Activated T-cell treated with anti-CD3 and anti-CD28 coated beads for 1 hour (primary cell): Measurements from ENCODE around the gene PCDHB15.

Experiments used
- DNase-seq: peaks from one replicate; pipeline ENCODE4 v3.0.0-alpha.2; 2020; ENCODE audit warnings: low read depth

PCDHB15 gene

DNA sequence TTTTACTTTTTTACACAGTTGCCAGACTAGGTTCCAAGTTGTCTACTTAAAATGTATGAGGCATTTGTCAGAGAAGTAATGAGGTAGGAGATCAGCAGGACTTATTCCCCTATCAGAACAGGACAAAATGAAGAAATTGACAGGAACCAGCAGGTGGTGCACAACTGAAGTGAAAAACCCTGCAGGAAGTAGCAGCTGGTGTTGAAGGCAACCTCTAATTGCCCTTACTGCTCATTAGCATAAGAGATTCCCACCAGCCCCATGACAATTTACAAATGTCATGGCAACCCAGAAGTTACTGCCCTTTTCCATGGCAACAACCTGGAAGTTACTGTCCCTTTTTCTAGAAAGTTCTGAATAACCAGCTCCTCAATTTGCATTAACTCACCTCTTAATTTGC lies 5.4 kb downstream of the PCDHB15 start:
- DNase-seq = no peak

DNA sequence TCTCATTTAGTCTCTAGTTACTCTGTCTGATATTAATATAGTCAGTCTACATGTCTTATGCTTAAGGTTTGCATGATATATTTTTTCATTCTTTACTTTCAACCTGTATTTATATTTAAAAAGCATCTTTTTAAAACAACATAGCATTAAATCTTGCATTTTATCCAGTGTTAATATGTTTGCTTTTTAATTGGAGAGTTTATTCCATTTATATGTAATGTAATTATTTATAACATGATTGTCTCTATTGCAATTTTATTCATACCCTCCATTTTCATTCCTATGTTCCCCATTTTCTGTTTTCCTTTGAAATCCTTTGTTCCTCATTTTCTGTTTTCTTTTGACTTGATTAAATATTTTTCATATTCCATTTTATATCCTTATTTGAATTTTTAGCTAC lies 13.3 kb downstream of the PCDHB15 start:
- no peak for DNase-seq

DNA sequence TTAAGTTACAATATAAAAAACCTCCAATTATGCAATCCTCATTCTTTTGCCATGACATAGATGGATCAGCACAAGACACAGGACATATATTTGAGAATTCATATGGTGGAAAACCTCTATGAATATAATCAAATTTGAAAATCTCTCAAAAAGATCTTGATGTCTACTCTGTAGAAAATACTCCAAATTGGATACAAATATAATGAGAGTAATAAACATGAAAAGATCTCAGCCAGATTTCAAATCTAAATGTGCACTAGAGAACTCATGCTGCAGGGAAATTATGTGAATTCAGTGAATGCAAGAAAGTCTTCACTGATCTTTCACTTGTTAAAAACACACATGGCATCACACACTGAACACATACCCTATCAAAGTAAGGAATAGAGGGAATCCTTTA lies 13.8 kb downstream of the PCDHB15 start:
- DNase-seq = no peak

DNA sequence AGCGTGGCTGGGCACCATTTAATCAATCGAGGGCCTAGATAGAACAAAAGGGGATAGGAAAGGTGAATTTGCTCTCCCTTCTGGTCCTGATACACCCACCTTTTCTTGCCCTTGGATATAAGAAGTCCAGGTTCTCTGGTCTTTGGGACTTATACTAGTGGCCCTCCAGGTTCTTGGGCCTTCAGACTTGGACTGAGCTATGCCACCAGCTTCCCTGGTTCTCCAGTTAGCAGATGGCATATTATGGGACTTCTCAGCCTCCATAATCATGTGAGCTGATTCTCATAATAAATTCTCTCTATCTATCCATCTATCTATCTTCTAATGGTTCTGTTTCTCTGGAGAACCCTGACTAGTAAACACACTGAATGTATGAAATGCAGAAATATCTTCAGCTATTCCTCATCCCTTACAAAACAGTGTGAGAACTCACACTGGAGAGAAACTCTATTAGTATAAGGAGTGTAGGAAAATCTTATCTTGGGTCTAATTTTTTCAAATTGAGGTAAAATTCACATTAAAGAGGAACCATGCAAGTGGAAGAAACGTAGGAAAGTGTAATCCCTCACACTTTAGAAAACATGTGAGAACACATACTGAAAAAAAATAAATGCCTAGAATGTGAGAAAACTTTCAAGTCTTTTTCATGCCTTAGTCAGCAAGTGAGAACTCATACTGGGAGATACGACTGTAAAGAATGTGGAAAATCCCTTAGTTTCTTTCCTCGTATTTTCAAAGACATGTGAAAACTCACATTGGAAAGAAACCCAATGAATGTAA lies 15.5 kb downstream of the PCDHB15 start:
- no peak for DNase-seq

DNA sequence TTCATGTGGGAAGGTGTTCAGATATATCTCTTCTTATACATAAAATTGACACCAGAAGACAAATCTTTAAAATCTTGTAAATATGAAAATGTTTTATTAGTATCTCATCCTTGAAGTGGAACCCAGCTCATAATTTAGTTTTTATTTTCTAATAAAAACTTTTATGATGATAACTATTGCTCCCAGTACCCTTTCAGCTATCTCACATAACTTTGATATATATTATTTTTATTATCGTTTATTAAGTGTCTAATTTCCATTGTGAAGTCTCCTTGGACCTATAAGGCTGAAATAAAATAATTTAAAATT lies 16.0 kb downstream of the PCDHB15 start:
- DNase-seq = no peak

GRCh38 chr5:141269195-141269594 lies 24.0 kb downstream of the PCDHB15 start:
- no peak for DNase-seq

- no peak for DNase-seq
Observed at GRCh38 chr5:141272906-141273305, 27.7 kb downstream of the PCDHB15 start.

- DNase-seq = no peak
Observed at GRCh38 chr5:141298376-141298775, 53.2 kb downstream of the PCDHB15 start.
